HTERT RPE-1 (cell line): ENCODE measurements around the gene WNT11.

Source experiments
- in situ Hi-C: fragments of 300-500 bp; cut with MboI; formaldehyde crosslinking; loops from 4 replicates; pipeline ENCODE4 v1.14.3; 2020; ENCODE audit warnings: low sequenced_read_pairs

The WNT11 gene

DNA sequence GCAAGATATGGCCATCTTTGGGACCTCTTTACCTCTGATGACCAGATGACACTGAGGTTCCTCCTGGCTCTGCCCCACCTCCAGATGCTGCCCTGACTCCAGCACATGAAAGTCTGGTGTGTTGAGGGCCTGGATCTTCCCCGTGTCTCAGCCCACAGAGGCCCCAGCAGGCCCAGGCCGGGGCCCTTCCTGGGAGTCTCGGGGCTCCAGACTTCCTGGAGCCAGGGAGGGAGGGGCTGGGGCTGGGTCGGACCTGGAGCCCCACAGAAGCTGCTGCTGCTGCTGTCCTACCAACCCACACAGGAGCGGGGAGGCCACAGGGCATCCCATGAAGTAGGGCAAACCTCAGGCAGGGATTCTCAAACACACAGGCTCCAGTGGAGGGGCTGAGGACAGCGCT is 32.2 kb upstream of the WNT11 start:
- in situ Hi-C loops: no loop called here

DNA sequence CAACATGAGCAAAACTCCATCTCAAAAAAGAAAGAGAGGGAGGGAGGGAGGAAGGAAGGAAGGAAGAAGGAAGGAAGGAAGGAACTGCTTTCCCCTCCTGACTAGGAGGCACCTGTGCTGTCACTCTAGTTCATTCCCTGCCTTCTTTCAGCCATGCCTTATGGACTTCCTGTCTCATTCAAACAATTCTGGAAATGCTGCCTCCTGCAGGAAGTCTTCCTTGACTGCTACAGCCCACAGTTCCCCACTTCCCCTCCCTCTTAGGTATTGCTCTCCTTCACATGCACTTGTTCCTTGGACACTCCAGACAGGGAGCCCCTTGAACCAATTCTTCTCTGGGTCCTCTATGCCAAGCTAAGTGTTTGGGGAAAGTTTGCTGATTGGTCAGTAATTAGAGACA is 31.6 kb upstream of the WNT11 start:
- in situ Hi-C loops: no loop called here

DNA sequence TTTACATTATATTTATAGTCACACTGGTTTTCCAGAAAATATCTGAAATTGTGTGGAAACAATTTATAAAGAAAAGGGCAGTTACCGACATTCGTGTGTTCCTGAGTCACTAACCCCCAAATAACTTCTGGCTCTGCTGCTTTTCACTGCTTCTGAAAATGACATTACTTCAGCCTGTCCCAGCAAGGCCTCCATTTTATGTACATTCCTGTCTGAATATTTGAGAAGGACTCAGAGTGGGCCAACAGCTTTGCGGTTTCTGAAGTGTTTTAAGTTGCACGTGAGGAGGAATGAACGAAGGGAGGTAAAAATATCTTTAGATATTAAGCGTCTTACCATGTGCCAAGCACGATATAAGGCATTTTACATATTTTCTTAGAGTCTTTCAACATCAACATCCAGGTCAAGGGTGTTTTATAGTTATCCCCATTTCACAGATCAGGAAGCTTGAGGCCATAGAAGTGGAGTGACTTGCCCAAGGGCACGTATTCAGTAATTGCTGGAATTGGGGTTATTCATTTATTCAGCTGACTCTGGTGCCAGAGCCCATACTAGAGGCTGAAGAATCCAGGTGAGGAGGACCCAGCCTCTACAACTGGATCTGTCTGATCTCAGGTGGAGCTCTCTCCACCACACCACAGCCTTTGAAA is 30.8 kb upstream of the WNT11 start:
- in situ Hi-C loops: no loop called here

DNA sequence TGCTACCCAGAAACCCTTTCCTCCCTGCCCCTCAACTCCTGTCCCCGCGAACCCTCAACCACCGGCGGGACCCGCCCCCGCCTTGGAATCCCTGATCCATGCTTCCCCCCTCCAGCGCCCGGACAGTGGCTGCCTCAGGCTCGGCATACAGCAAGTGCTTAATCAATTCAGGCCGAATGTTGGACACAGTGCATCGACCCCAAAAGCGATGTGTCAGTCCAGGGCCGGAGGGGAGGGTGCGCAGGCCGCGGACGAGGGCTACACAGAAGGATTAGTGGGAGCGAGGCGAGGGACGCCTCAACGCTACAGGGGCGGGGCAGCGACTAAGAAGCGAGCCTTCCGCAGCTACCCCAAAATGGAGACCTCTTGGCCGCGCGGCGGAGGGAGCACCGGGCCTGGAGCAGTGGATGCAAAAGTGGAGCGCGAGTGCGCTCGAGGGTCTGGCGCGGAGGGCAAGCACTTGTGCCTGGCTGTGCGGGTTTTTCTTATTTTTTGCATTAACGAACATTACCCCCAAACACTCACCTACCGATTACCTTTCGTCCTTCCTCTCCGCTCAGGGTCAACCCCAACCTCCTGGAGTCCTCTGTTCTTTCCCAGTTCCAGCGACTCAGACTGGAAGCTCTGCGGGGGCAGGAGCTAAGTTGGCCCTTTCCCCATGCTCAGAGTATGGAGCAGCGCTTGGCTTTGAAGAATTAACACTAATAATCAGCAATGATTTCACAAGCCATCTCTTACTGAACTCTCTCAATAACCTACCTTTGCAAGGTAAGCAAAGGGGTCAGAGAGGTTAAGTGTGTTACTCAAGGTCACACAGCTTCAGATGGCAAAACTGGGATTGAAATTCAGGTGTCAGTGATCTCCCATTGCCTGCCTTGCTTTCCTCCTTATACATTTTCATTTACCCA is 30.0 kb upstream of the WNT11 start:
- in situ Hi-C loops: no loop called here

DNA sequence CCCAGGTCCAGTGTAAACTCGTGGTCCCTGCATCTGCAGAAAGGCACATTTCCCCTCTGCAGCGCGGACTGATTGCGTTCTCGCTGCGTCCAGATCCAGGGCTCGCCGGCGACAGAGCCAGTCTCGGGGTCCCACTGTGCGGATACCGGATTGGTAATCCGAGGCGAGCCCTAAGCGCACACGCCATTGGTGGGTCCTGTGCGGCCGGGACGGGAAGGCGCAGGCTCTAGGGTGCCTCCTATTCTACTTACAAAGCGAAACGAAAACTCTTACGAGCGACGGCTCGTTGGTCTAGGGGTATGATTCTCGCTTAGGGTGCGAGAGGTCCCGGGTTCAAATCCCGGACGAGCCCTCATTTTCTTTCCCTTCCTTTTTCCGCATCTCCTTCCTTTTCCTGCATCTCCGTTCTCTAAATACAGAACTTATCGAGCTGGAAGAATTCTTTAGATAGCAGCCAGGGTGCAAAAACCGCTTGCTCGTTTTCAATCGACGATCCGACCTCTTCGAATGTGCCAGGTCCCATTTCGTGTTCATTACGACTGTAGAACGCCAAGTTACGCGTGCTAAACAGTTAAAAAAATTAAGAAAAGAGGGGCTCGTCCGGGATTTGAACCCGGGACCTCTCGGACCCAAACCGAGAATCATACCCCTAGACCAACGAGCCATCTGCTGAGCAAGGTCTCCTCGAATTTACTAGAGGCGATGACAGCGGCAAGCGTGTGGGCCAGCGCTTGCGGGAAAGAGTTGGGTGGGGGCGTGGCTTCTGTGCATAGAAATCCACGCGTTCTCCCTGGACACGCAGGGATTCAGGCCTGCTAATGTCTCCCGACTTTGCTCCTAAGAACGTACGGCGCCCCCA is 29.2 kb upstream of the WNT11 start:
- in situ Hi-C loops: no loop called here

DNA sequence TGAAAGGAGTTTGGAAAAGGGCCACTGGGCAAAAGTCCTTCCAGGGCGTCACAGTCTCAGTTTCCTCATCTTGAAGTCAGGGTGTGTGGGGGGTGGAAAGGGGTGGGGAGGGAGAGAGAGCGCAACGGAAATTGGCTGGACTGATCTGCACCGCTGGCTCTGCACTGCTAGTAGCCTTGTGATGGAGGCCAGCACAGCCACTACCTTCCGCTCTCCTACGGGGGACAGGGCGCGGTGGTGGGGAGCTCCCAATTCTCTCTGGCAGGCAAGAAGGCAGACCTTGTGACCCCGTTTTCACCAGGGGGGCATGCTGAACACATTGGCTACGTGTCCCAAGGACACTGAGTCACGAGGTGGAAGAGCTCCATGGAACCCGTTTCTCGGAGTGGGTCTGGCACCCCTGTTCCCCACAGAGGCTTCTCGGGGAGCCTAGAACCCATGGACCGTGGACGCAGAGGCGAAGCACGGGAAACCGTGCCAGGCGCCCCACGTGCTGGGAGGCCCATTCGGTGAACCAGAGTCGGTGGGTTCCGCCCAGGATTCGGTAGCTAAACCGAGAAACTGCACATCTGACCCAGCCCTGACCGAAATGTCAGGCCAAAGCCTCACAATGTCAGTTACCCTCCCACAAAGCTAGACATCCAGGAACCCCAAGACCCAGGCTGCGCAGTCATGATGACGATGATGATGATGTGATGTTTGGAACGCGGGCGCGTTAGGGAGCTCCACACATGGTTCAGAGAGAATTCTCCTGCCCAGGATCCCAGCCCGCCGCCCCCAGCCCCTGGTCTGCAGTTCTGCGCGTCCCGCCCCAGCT is 28.3 kb upstream of the WNT11 start:
- in situ Hi-C loops: no loop called here

DNA sequence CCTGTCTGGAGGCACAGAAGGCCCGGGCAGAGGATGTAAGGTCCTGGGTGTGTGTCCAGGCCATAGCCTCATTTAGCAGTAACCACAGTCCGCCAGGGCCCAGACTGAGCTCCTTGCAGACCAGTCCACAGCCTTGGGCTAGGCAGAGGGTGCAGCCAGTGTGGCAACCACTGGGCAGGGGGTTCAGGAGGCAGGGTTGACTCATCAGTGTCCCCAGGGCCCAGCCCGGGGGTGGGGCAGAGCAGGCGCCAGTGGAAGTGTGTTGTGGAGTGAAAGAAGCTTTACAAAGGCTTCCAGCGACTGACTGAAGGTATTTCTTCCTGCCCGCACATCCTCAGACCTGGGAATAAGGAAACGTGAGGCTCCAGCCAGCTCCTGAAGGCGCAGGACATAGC is 27.7 kb upstream of the WNT11 start:
- in situ Hi-C loops: no loop called here

DNA sequence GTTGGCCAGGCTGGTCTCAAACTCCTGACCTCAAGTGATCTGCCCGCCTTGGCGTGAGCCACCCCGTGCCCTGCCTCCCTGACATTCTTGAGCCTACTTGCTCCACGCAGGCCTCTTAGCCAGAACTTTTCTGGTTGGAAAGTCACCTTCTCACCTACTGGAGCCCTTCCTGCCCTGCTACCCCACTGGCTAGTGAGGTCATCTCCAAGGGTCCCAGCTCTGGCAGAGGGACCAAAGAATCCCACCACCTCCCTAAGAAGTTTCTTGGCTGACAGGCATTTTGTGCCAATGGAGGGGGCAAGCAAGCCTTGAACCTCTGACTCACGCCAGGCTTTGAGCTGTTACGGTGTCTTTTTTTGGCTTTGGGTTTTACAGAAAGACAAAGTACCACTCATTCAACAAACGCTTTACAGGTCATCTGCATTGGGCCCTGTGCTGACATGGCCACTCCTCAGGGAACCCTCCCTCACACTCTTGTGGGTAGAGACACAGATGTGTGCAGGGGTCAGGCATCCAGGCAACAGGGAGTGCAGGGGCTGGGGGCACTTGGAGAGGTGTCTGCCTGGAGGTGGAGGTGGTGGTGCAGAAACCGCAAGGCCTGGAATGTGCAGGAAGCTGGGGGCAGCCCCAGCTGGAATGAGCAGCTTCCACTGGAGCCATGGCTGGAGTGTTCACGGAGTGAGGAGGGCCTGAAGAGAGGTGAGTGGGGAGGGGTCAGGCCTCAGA is 27.1 kb upstream of the WNT11 start:
- in situ Hi-C loops: no loop called here

DNA sequence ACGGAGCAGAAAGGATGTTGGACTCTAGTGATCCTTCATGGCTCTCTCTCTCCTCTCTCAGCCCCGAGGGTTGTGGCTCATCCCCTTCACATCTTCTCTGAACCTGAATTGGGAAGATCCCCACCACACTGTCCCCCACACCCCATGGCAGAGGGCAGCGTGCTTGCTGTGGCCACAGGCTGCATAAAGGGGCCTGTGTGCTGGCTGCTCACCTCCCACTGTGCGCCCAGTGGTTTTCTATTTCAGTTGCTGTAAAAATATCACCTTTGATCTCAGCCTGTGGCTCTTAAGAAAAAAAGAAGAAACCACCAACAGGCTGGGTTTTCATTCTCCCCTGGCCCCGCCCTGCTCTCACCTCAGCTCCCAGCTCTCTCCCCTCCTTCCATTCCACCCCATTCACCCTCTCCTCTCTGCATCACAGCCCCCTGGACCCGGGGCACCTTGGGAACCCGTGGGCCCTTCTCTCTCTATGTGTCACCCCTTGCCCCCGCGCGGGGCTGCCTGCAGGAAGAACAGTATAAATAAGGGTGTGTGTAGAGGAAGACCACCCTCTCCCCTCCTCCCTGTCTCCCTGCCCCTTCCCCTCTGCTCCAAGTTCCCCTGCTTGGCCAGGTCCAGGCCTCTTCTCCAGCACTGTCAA is 25.8 kb upstream of the WNT11 start:
- in situ Hi-C loops: no loop called here

DNA sequence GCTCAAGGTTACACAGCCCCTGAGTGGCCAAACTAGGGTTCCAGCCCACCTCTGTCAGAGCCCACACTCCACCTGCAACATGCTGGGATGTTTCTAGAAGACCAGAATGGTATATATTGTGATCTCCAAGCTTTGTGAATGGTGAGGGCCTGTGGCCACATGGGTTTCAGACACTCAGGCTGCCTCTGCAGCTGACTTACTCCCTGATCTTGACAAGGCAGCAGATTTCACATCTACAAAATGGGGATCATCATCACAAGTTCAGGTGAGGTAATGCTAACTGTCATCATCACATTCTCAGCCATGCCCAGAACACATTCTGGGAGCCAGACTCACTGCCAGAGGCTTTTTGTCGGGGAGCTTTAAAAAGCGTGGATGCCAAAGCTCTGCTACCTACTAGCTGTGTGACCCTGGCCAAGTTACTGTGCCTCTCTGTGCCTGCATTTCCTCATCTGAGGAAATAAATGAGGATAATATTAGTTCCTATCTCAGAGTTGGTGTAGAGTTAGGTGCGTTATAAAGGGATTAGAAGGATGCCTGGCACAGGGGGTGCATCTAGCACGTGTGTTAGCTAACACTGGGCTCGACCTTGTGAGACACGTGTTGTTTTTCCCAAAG is 24.9 kb upstream of the WNT11 start:
- in situ Hi-C loops: no loop called here

DNA sequence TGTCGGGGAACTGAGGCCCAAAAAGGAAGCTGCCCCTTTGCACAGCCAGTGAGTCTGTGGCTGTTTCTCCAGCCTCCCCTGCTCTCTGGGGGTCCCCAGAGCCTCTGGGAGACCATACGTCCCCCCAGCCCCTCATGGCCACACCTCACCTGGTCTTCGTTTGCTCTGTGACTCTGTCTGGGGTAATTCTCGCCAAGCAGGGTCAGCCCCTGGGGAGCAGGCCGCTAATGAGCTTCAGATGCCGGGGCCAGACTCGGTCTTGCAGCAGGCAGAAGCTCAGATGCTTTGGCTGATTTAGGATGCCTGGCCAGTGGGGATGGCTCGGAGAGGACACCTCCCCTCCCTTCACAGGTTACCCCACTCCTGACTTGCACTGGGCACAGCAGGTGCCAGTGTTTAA is 24.1 kb upstream of the WNT11 start:
- in situ Hi-C loops: no loop called here

DNA sequence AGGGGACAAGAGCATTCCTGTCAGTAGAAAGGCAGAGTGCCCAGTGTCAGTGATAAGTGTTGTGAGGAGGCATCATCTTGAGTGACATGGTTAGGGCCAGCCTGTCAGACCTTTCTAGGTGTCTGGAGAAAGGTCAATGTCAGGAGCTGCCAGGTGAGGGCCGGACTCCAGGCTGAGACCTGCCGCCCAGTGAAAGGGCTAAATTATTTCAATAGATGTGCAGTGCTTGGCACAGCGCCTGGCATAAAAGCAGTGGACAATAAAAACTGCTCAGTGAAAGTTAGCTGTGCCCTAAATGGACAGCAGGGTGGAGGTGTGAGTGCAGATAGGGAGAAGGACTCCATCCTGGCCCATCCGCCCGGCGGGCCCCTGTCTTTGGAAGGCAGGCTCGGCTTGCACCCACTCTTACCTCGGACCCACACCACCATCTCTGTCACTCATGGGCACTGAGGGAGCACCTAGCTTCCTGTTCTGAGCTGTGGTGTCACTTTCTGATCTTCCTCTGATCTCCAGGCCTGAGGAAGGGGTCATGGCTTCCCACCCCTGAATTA is 23.5 kb upstream of the WNT11 start:
- in situ Hi-C loops: no loop called here

DNA sequence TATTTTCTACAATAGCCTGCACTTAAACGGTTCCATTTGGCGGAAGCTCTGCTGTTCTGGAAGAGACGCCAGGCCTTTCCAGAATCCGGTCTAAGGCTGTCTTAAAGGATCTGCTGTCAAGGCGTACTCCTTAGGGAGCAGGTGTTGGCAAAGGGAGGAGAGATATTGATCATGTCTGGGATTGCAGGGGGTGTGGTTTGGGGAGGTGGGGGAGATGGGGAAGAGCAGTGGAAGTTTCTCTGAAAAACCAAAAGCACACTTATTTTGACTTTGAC is 22.5 kb upstream of the WNT11 start:
- in situ Hi-C loops: no loop called here

DNA sequence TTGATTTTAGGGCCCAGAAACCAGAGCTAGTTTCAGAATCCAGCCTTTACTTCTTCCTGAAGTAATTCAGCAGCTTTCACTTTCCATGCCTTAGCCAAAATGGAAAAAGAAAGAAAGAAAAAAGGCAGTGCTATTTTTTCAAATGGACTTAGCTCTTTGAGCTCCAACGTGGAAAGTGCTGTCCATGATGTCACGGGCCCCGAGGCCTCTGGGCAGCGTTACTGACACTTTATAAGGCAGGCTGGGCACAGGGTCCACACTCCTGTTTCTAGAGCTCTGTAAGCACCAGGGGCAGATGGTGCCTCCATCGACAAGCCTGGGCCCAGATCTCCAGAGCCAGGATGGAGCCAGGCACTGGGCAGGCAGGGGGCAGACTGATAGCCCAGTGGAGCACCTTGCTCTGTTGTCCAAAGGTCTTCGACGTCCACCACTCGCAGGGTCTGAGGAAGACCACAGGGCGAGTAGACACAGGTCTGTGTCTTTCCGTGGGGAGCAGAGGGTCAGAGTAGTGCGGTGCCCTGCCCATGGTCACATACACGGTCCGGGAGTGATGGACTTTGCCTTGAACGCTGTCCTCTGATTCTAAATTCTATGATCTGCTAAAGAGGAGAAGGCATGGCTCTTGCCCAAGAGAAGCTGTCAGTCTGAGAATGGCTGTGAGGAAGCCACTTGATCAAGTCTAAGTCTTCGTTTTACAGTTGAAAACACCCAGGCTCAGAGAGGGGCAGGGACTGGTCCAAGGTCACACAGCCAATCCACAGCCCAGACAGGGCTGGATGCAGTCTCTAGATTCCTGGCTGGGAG is 22.0 kb upstream of the WNT11 start:
- in situ Hi-C loops: no loop called here

DNA sequence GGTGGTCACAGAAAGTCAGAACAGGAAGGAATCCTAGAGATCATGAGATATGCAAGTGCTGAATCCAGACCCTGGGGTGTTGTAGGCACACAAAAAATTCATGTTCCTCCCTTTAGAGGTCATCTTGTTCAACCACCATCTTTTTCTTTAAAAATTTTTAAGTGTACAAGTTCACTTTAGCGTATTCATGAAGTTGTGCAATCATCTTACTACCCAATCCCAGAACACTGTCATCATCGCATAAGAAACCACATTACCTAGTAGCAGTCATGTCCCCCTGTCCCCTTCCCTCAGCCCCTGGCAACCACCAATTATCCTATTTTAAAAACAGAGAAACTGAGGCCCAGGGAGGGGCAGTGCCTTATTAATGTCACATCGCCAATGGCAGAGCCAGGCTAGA is 20.3 kb upstream of the WNT11 start:
- in situ Hi-C loops: no loop called here

DNA sequence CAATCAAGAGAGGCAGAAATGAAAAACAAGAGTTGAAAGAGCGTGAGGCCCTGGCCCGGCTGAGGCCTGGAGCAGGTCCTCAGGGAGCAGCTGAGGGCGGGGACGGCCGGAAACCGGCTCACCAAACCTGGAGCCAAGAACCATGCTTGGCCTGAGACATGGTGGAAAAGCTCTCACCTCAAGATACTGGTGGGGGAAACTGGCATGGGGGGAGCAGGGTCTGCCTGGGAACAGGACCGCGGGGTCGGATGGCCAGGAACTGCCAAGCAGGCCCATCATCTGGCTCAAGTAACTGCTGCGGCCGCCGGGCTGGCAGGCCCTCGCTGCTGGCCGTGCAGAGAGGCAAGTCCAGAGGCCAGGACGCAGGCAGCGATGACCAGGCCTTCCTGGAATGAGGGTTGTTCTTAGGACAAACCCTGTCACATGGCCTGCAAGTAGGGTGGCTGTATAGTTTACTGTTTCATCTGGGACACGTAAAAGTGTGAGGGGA is 18.9 kb upstream of the WNT11 start:
- in situ Hi-C loops: no loop called here

DNA sequence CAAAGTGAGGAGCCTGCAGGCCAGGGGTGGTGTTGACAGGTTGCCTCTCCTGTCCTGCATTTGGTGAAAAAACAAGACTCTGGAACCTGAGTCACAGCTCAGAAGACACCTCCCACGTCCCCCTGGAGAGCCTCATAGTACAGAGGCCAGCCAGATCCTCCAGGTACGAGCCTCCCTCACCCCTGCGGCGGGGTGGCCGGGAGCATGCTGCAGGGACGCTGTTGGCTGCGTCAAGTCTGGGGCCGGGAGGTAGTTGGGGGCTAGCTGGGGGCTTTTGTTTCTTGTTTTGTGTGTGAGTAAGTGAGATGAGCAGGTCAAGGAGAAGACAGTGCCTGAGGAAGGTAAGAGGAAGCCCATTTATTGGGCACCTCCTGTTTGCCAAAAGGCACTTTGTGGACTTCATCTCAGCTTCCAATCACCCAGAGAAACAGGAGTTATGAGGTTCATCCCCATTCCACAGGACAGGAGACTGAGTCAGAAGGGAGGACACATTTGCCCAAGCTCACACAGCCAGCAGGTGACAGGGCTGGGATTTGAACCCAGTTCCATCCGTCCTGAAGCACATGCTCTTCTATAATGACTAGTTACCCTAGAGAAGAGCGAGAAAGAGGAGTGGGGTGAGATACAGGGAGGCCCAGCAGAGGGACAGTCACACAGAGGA is 18.3 kb upstream of the WNT11 start:
- in situ Hi-C loops: no loop called here

DNA sequence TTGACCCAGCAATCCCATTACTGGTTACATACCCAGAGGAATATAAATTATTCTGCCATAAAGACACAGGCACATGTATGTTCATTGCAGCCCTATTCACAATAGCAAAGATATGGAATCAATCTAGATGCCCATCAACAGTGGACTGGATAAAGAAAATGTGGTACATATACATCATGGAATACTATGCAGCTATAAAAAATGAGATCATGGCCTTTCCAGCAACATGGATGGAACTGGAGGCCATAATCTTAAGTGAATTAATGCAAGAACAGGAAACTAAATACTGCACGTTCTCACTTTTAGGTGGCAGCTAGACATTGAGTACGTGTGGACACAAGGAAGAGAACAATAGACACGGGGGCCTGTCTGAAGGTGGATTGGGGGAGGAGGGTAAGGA is 15.1 kb upstream of the WNT11 start:
- in situ Hi-C loops: no loop called here
